Epithelial cell of proximal tubule (primary cell): ENCODE results near the gene TUBB. TPM values are rescaled to one million over a fixed set of nuclear protein-coding genes. Genes with fewer than 3 reads are reported as not detected.

Experiments used
- DNase-seq: peaks from one replicate; pipeline ENCODE4 v3.0.0-alpha.2; 2011; ENCODE audit warnings: low read depth
- H3K4me3 ChIP-seq: 2 replicates; pipeline ENCODE4 v1.5.1; 2011; ENCODE audit warnings: low read depth, mild to moderate bottlenecking, low read length
- CTCF ChIP-seq: conservative IDR thresholded peaks from 2 replicates; pipeline ENCODE4 v1.5.1; 2012; ENCODE audit warnings: low read depth, mild to moderate bottlenecking, low read length
- total RNA-seq: library from RNA; depleted of rRNA; stranded (reverse); fragments of >200 nt; gene quantifications from 2 replicates; pipeline ENCODE4 v1.2.3, GENCODE V29; 2015

TUBB gene
- total RNA-seq, 1 donor from 2014 or later, result 1,157 TPM

GRCh38 chr6:30703011-30703410 is 17.1 kb upstream of the TUBB start:
- DNase-seq, result no peak
- no peak overlapping the region for H3K4me3 ChIP-seq
- no peak for TF ChIP-seq CTCF

- no peak for TF ChIP-seq CTCF
- no peak for DNase-seq
- H3K4me3 ChIP-seq, result no peak overlapping the region
Measured at GRCh38 chr6:30703821-30704220, 16.3 kb upstream of the TUBB start.

GRCh38 chr6:30705620-30706019 is 14.5 kb upstream of the TUBB start:
- TF ChIP-seq CTCF, result no peak
- no peak for DNase-seq
- H3K4me3 ChIP-seq, result no peak overlapping the region

GRCh38 chr6:30707281-30707850 is 12.8 kb upstream of the TUBB start:
- H3K4me3 ChIP-seq, result no peak overlapping the region
- TF ChIP-seq CTCF, result no peak
- DNase-seq, result no peak

- no peak for TF ChIP-seq CTCF
- peak; percentile 75 for DNase-seq
- no peak overlapping the region for H3K4me3 ChIP-seq
Measured at GRCh38 chr6:30709101-30709868, 10.9 kb upstream of the TUBB start.

GRCh38 chr6:30711758-30712380 is 8.3 kb upstream of the TUBB start:
- no peak overlapping the region for H3K4me3 ChIP-seq
- DNase-seq, result no peak
- TF ChIP-seq CTCF, result no peak
